ENCODE results near the gene ZNRF3. TPM values are rescaled to one million over a fixed set of nuclear protein-coding genes. Genes with fewer than 3 reads are reported as not detected.
A peak's percentile ranks its signal among the peaks of the same experiment; 100 is the strongest.

The ZNRF3 gene
- total RNA-seq, 1 donor, result 6.9 TPM

- H2AFZ ChIP-seq (ENCODE audit: low read length), result no peak overlapping the region
- H3K27ac ChIP-seq (ENCODE audit: low read depth, low read length), result no peak overlapping the region
- TF ChIP-seq CTCF (IDR thresholded peaks at IDR 0.05; ENCODE audit: extremely low read depth, low read depth, low read length), result no peak
- H4K20me1 ChIP-seq (ENCODE audit: insufficient read depth, low read length), result no peaks in the 10 kb centered on the region
- no peaks in the 10 kb centered on the region for H3K27me3 ChIP-seq (ENCODE audit: insufficient read depth, low read length)
- H3K4me2 ChIP-seq (ENCODE audit: insufficient read depth, low read length), result no peak overlapping the region
- H3K4me1 ChIP-seq (ENCODE audit: insufficient read depth, low read length), result no peaks in the 10 kb centered on the region
- DNase-seq (ENCODE audit: insufficient read length, low spot score, missing footprints), result no peak
- H3K9me3 ChIP-seq (ENCODE audit: low read depth, low read length), result no peaks in the 10 kb centered on the region
- H3K4me3 ChIP-seq (ENCODE audit: insufficient read depth, low read length), result no peak overlapping the region
- H3K36me3 ChIP-seq (ENCODE audit: insufficient read depth, low read length), result no peaks in the 10 kb centered on the region
- no peaks in the 10 kb centered on the region for H3K79me2 ChIP-seq (ENCODE audit: insufficient read depth, low read length)
Observed at GRCh38 chr22:28874061-28874460, 9.3 kb upstream of the ZNRF3 start.

GRCh38 chr22:28874811-28875320 is 8.5 kb upstream of the ZNRF3 start:
- Histone ChIP-seq H3K27me3 (ENCODE audit: insufficient read depth, low read length) (no peaks in the 10 kb centered on the region), H3K9me3 (ENCODE audit: low read depth, low read length) (no peaks in the 10 kb centered on the region), H2AFZ (ENCODE audit: low read length) (no peak overlapping the region), H3K79me2 (ENCODE audit: insufficient read depth, low read length) (no peaks in the 10 kb centered on the region), H3K36me3 (ENCODE audit: insufficient read depth, low read length) (no peaks in the 10 kb centered on the region), H3K4me3 (ENCODE audit: insufficient read depth, low read length) (no peak overlapping the region), H4K20me1 (ENCODE audit: insufficient read depth, low read length) (no peaks in the 10 kb centered on the region), H3K27ac (ENCODE audit: low read depth, low read length) (no peak overlapping the region), H3K4me2 (ENCODE audit: insufficient read depth, low read length) (no peak overlapping the region), H3K4me1 (ENCODE audit: insufficient read depth, low read length) (no peaks in the 10 kb centered on the region)
- DNase-seq (ENCODE audit: insufficient read length, low spot score, missing footprints), result no peak
- no peak for TF ChIP-seq CTCF (IDR thresholded peaks at IDR 0.05; ENCODE audit: extremely low read depth, low read depth, low read length)

- Histone ChIP-seq H4K20me1 (ENCODE audit: insufficient read depth, low read length) (peaks cover 11% of the 10 kb centered on the region), H3K27ac (ENCODE audit: low read depth, low read length) (no peak overlapping the region), H3K9me3 (ENCODE audit: low read depth, low read length) (no peaks in the 10 kb centered on the region), H3K27me3 (ENCODE audit: insufficient read depth, low read length) (no peaks in the 10 kb centered on the region), H3K4me2 (ENCODE audit: insufficient read depth, low read length) (peak overlapping the region; percentile 79), H3K36me3 (ENCODE audit: insufficient read depth, low read length) (no peaks in the 10 kb centered on the region), H3K4me1 (ENCODE audit: insufficient read depth, low read length) (peaks cover 8% of the 10 kb centered on the region), H3K79me2 (ENCODE audit: insufficient read depth, low read length) (peaks cover 25% of the 10 kb centered on the region), H2AFZ (ENCODE audit: low read length) (peak overlapping the region; percentile 89), H3K4me3 (ENCODE audit: insufficient read depth, low read length) (peak overlapping the region; percentile 84)
- no peak for DNase-seq (ENCODE audit: insufficient read length, low spot score, missing footprints)
- TF ChIP-seq CTCF (IDR thresholded peaks at IDR 0.05; ENCODE audit: extremely low read depth, low read depth, low read length), result no peak
Observed at GRCh38 chr22:28882545-28882877, 861 bp upstream of the ZNRF3 start.

- Histone ChIP-seq H3K79me2 (ENCODE audit: insufficient read depth, low read length) (peaks cover 34% of the 10 kb centered on the region), H3K36me3 (ENCODE audit: insufficient read depth, low read length) (no peaks in the 10 kb centered on the region), H4K20me1 (ENCODE audit: insufficient read depth, low read length) (peaks cover 11% of the 10 kb centered on the region), H3K9me3 (ENCODE audit: low read depth, low read length) (no peaks in the 10 kb centered on the region), H3K4me2 (ENCODE audit: insufficient read depth, low read length) (no peak overlapping the region), H3K27ac (ENCODE audit: low read depth, low read length) (no peak overlapping the region), H2AFZ (ENCODE audit: low read length) (peak overlapping the region; percentile 49), H3K4me1 (ENCODE audit: insufficient read depth, low read length) (peaks cover 8% of the 10 kb centered on the region), H3K27me3 (ENCODE audit: insufficient read depth, low read length) (no peaks in the 10 kb centered on the region), H3K4me3 (ENCODE audit: insufficient read depth, low read length) (peak overlapping the region; percentile 70)
- DNase-seq (ENCODE audit: insufficient read length, low spot score, missing footprints), result no peak
- TF ChIP-seq CTCF (IDR thresholded peaks at IDR 0.05; ENCODE audit: extremely low read depth, low read depth, low read length), result no peak
Observed at GRCh38 chr22:28883657-28883916, 215 bp downstream of the ZNRF3 start.

All from osteoblast (primary cell).